IMR-90 (cell line): Measurements from ENCODE around the gene ASTL. TPM values are rescaled to one million over a fixed set of nuclear protein-coding genes. Genes with fewer than 3 reads are reported as not detected.
A peak's percentile ranks its signal among the peaks of the same experiment; 100 is the strongest.

Experiments used
- ATAC-seq: fragments of 200-7000 bp; cut with Tn5 transposase; 2 replicates; pipeline ENCODE4 v1.9.1; 2020; ENCODE audit warnings: low read depth, mild to moderate bottlenecking, moderate library complexity
- BruUV-seq: library from RNA; stranded (reverse); fragments of 400-500 nt; replicated peaks from 2 replicates; lab custom pipeline; 2021; lab: Mats Ljungman, UMichigan
- CTCF ChIA-PET: fragments of 300-600 bp; formaldehyde crosslinking; extraction: SDS; loops from one replicate; lab custom pipeline; 2021; ENCODE audit warnings: antibody characterized with exemption; lab: Yijun Ruan, JAX
- POLR2A ChIA-PET: fragments of 300-600 bp; sonication (Branson Sonifier 250); formaldehyde crosslinking; loops from one replicate; lab custom pipeline; 2022; ENCODE audit warnings: antibody characterized with exemption; ENCODE audit not compliant: unreplicated experiment; lab: Charles Lee
- DNase-seq: peaks from one replicate; pipeline ENCODE4 v3.0.0; 2013
- H2AFZ ChIP-seq: replicated peaks from 2 replicates; pipeline ENCODE3; 2013; ENCODE audit warnings: low read length, mild to moderate bottlenecking; ENCODE audit not compliant: poor library complexity
- H2AK5ac ChIP-seq: 2 replicates; pipeline ENCODE4 v1.6.1; 2013; ENCODE audit warnings: low read depth, low read length, inconsistent platforms
- H2AK9ac ChIP-seq: replicated peaks from 2 replicates; pipeline ENCODE3; 2013; ENCODE audit warnings: mild to moderate bottlenecking, low read depth, low read length, moderate library complexity; ENCODE audit not compliant: poor library complexity
- H2BK120ac ChIP-seq: 2 replicates; pipeline ENCODE4 v1.6.1; 2013; ENCODE audit warnings: low read depth, low read length, inconsistent platforms
- H2BK15ac ChIP-seq: 3 replicates; pipeline ENCODE4 v1.6.1; 2013; ENCODE audit warnings: low read depth, low read length, inconsistent platforms
- H2BK20ac ChIP-seq: 2 replicates; pipeline ENCODE4 v1.6.1; 2013; ENCODE audit warnings: low read depth, mild to moderate bottlenecking, inconsistent platforms, low read length, moderate library complexity
- H2BK5ac ChIP-seq: 2 replicates; pipeline ENCODE4 v1.6.1; 2013; ENCODE audit warnings: mild to moderate bottlenecking, low read depth, low read length, inconsistent platforms; ENCODE audit not compliant: poor library complexity, severe bottlenecking
- H3K14ac ChIP-seq: replicated peaks from 2 replicates; pipeline ENCODE4 v1.6.1; 2013; ENCODE audit warnings: low read depth, low read length, inconsistent platforms
- H3K18ac ChIP-seq: 2 replicates; pipeline ENCODE4 v1.6.1; 2013; ENCODE audit warnings: low read depth, low read length, control low read depth
- H3K23ac ChIP-seq: 2 replicates; pipeline ENCODE4 v1.6.1; 2013; ENCODE audit warnings: low read depth, low read length, inconsistent platforms
- H3K27ac ChIP-seq: 2 replicates; pipeline ENCODE4 v1.5.1; 2013; ENCODE audit warnings: mild to moderate bottlenecking, control low read depth, low read length; ENCODE audit not compliant: insufficient read depth
- H3K27me3 ChIP-seq: 2 replicates; pipeline ENCODE4 v1.6.1; 2013; ENCODE audit warnings: low read length; ENCODE audit not compliant: control insufficient read depth, insufficient read depth
- H3K36me3 ChIP-seq: 2 replicates; pipeline ENCODE4 v1.6.1; 2013; ENCODE audit warnings: low read length, mixed read lengths; ENCODE audit not compliant: control insufficient read depth, insufficient read depth
- H3K4ac ChIP-seq: 2 replicates; pipeline ENCODE4 v1.6.1; 2013; ENCODE audit warnings: low read depth, low read length, inconsistent platforms
- H3K4me1 ChIP-seq: 2 replicates; pipeline ENCODE4 v1.6.1; 2013; ENCODE audit warnings: low read length, mixed read lengths; ENCODE audit not compliant: control insufficient read depth, insufficient read depth
- H3K4me2 ChIP-seq: 2 replicates; pipeline ENCODE4 v1.6.1; 2013; ENCODE audit warnings: low read depth, mild to moderate bottlenecking, control low read depth, low read length, moderate library complexity
- H3K4me3 ChIP-seq: 2 replicates; pipeline ENCODE4 v1.5.1; 2013; ENCODE audit warnings: low read depth, mild to moderate bottlenecking, control low read depth, low read length, moderate library complexity; ENCODE audit not compliant: insufficient read depth
- H3K56ac ChIP-seq: 2 replicates; pipeline ENCODE4 v1.6.1; 2013; ENCODE audit warnings: low read length, inconsistent platforms; ENCODE audit not compliant: insufficient read depth; ENCODE audit errors: extremely low read depth
- H3K79me1 ChIP-seq, 2 experiments: 2 replicates each; pipeline ENCODE4 v1.6.1; 2013; ENCODE audit warnings: low read length in 2 of 2, inconsistent platforms in 1 of 2, low read depth in 1 of 2
- H3K9ac ChIP-seq: 2 replicates; pipeline ENCODE4 v1.6.1; 2013; ENCODE audit warnings: low read depth, low read length, control low read depth
- H3K9me1 ChIP-seq: 2 replicates; pipeline ENCODE4 v1.6.1; 2013; ENCODE audit warnings: low read length, inconsistent platforms; ENCODE audit not compliant: insufficient read depth
- H3K9me3 ChIP-seq: 2 replicates; pipeline ENCODE4 v1.6.1; 2013; ENCODE audit warnings: low read length; ENCODE audit not compliant: control insufficient read depth, insufficient read depth
- H4K20me1 ChIP-seq: 2 replicates; pipeline ENCODE4 v1.6.1; 2013; ENCODE audit warnings: low read length, inconsistent platforms; ENCODE audit not compliant: insufficient read depth
- H4K5ac ChIP-seq: 2 replicates; pipeline ENCODE4 v1.6.1; 2013; ENCODE audit warnings: mild to moderate bottlenecking, low read depth, low read length, control low read depth
- H4K8ac ChIP-seq, 2 experiments: 2 replicates each; pipeline ENCODE4 v1.6.1; 2013; ENCODE audit warnings: low read depth in 2 of 2, low read length in 2 of 2, control low read depth in 1 of 2, inconsistent platforms in 1 of 2
- H4K91ac ChIP-seq: 2 replicates; pipeline ENCODE4 v1.6.1; 2013; ENCODE audit warnings: low read depth, low read length, inconsistent platforms; ENCODE audit not compliant: insufficient read depth
- BHLHE40 ChIP-seq: fragments of 150-350 bp; IDR thresholded peaks from 2 replicates; pipeline ENCODE4 v1.6.1; 2016; ENCODE audit warnings: mild to moderate bottlenecking, low read depth, low read length
- CHD1 ChIP-seq: IDR thresholded peaks from 2 replicates; pipeline ENCODE4 v1.6.1; 2012; ENCODE audit warnings: low read depth, low read length, improper control_type of control experiment
- CTCF ChIP-seq: conservative IDR thresholded peaks from 2 replicates; pipeline ENCODE4 v1.5.1; 2012; ENCODE audit warnings: mild to moderate bottlenecking, low read depth, low read length, improper control_type of control experiment
- FOS ChIP-seq: fragments of 150-350 bp; IDR thresholded peaks from 2 replicates; pipeline ENCODE4 v1.6.1; 2016; ENCODE audit warnings: low read depth, low read length
- RAD21 ChIP-seq: IDR thresholded peaks from 2 replicates; pipeline ENCODE4 v1.6.1; 2012; ENCODE audit warnings: low read length, improper control_type of control experiment
- SMC3 ChIP-seq: fragments of 150-350 bp; IDR thresholded peaks from 2 replicates; pipeline ENCODE4 v1.6.1; 2016; ENCODE audit warnings: low read depth, mild to moderate bottlenecking, antibody characterized with exemption, low read length, moderate library complexity
- WGBS, 2 experiments: methylation state at CpG; one replicate each; pipeline versions ENCODE4 v1.1.5 to v1.1.7; 2013; ENCODE audit warnings: missing lambda C conversion rate in 2 of 2; ENCODE audit not compliant: insufficient read length in 1 of 2; ENCODE audit errors: extremely low coverage in 2 of 2; 5-methylcytosine and 5-hydroxymethylcytosine counted together
- dilution Hi-C: fragments of 300-500 bp; cut with HindIII; formaldehyde crosslinking; loops from one replicate; pipeline ENCODE4 v1.14.3; 2018; ENCODE audit warnings: low sequenced_read_pairs; ENCODE audit not compliant: unreplicated experiment
- in situ Hi-C: fragments of 300-500 bp; cut with MboI; formaldehyde crosslinking; loops from 3 replicates; pipeline ENCODE4 v1.14.3; 2019; ENCODE audit warnings: low sequenced_read_pairs, inconsistent platforms, mixed read lengths
- intact Hi-C: fragments of 100-400 bp; cut with micrococcal nuclease; formaldehyde crosslinking; loops from 2 replicates; pipeline ENCODE4 v1.10.0; 2022
- polyA plus RNA-seq, 3 experiments: library from polyadenylated mRNA; depleted of rRNA; stranded (reverse); fragments of >200 nt; gene quantifications; 2 replicates each; pipeline ENCODE4 v1.2.3, GENCODE V29; 2012; ENCODE audit warnings: low replicate concordance in 1 of 3
- total RNA-seq: library from RNA; depleted of rRNA; stranded (reverse); fragments of >200 nt; gene quantifications from 2 replicates; pipeline ENCODE4 v1.2.3, GENCODE V29; 2012

Gene ASTL
- total and polyA plus RNA-seq, 2 of the 4 experiments (the other 2 are of a cell fraction) = not detected

- Histone ChIP-seq H3K36me3 (no peaks in the 10 kb centered on the region), H2BK15ac (no peak overlapping the region), H3K56ac (no peak overlapping the region), H3K79me1 (no peaks in the 10 kb centered on the region), H4K91ac (no peak overlapping the region), H2BK120ac (no peak overlapping the region), H3K9me3 (no peaks in the 10 kb centered on the region; the same call in 1 of the 2 replicates), H4K8ac (no peak overlapping the region), H4K20me1 (0 out of 2 replicates have a peak, but pooled peaks cover 4% of the 10 kb centered on the region), H3K27ac (no peak overlapping the region), H3K4me1 (peaks cover 2% of the 10 kb centered on the region; the same call in 1 of the 2 replicates), H3K27me3 (peaks cover 86% of the 10 kb centered on the region), H3K4me2 (peak overlapping the region; percentile 91), H3K9me1 (no peaks in the 10 kb centered on the region), H3K4ac (no peak overlapping the region), H3K14ac (no peak overlapping the region), H2BK20ac (no peak overlapping the region), H2BK5ac (no peak overlapping the region), H3K4me3 (0 out of 2 replicates have a peak overlapping the region, but pooled peaks have one; percentile 8), H3K9ac (no peak overlapping the region), H2AFZ (peak overlapping the region; percentile 91), H4K5ac (no peak overlapping the region), H3K23ac (no peak overlapping the region; the same call in none of the 2 replicates), H3K18ac (no peak overlapping the region), H2AK5ac (no peak overlapping the region), H2AK9ac (peak overlapping the region; percentile 72)
- intact Hi-C loops = no loop called here
- dilution Hi-C loops = no loop called here
- TF ChIP-seq FOS (no peak), CHD1 (no peak), RAD21 (peak; percentile 83), SMC3 (peak; percentile 90), CTCF (peak; percentile 89), BHLHE40 (no peak)
- 0% methylated on average over 16 of the region's 62 CpGs; no CpG with 5 or more reads in 1 of the 2 experiments for WGBS, 2 experiments
- ATAC-seq (peak; percentile 98), DNase-seq (peak; percentile 3)
- ChIA-PET POLR2A (no interaction called here), CTCF (interaction anchor here (0.6 to 1.7 kb wide), 9 partner anchors 8 to 124 kb away, joined by 3 to 5 read pairs (median 4); no protein-coding TSS in a partner anchor)
- in situ Hi-C loops = loop anchor here (25.0 kb wide), 1 partner anchor 105 kb away; no protein-coding TSS in a partner anchor
- no TSS peak for BruUV-seq
These were observed 21.3 kb downstream of the ASTL start for GRCh38 chr2:96116879-96117533.
